Chondrocyte (in vitro differentiated cells): ENCODE data around the gene PPP6R3. TPM values are rescaled to one million over a fixed set of nuclear protein-coding genes. Genes with fewer than 3 reads are reported as not detected.

ENCODE experiments used
- DNase-seq: peaks from one replicate; pipeline ENCODE4 v3.0.0; 2021; ENCODE audit warnings: mixed read lengths, low spot score
- H3K27ac Mint-ChIP-seq: one replicate; pipeline ENCODE4 v1.8.0; 2021; ENCODE audit warnings: mild to moderate bottlenecking, moderate library complexity, mixed read lengths; ENCODE audit not compliant: unreplicated experiment
- H3K27me3 Mint-ChIP-seq: 2 replicates; pipeline ENCODE4 v1.8.0; 2021; ENCODE audit warnings: low read depth, mixed read lengths
- H3K36me3 Mint-ChIP-seq: 2 replicates; pipeline ENCODE4 v1.8.0; 2021; ENCODE audit warnings: low read depth, mixed read lengths
- H3K4me1 Mint-ChIP-seq: 2 replicates; pipeline ENCODE4 v1.8.0; 2021; ENCODE audit warnings: low read depth, mild to moderate bottlenecking, mixed read lengths
- H3K4me3 Mint-ChIP-seq: one replicate; pipeline ENCODE4 v1.8.0; 2021; ENCODE audit warnings: mild to moderate bottlenecking, moderate library complexity, mixed read lengths; ENCODE audit not compliant: unreplicated experiment
- H3K9me3 Mint-ChIP-seq: 2 replicates; pipeline ENCODE4 v1.8.0; 2021; ENCODE audit warnings: low read depth, mixed read lengths
- total RNA-seq: library from RNA; stranded (reverse); gene quantifications from 3 replicates; pipeline ENCODE4 v1.2.1, GENCODE V29; 2021
- TF ChIP-seq, protein P1 (sequence below): fragments of 200-600 bp; sonication (generic); IDR thresholded peaks from 2 replicates; pipeline ENCODE4 v1.5.0; 2021; ENCODE audit warnings: antibody characterized with exemption, mild to moderate bottlenecking, moderate library complexity

Gene PPP6R3
- total RNA-seq, 1 donor from 2014 or later: 73.4 TPM

DNA sequence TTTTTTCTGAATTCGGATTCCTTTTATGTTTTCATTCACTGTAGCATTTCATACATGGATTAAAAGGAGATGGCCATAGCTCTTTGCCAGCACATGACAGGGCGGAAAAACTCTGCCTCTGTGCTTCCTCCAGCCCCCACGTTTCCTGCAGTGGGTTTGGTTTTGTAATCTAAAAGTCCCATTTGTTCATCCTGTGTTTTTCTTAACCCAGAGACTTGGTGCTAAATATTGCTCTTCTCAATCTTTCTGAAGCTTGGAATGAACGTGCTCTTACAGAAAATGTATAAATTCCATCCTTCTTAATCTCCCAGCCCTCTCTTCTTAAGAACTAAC, 89.9 kb downstream of the PPP6R3 start:
- H3K27ac Mint-ChIP-seq: peak overlapping the region; percentile 81
- H3K4me1 Mint-ChIP-seq: peaks cover 32% of the 10 kb centered on the region
- no peak overlapping the region for H3K4me3 Mint-ChIP-seq
- no peaks in the 10 kb centered on the region for H3K27me3 Mint-ChIP-seq
- no peak for DNase-seq
- H3K9me3 Mint-ChIP-seq: no peaks in the 10 kb centered on the region
- H3K36me3 Mint-ChIP-seq: peaks cover 14% of the 10 kb centered on the region
- TF ChIP-seq, protein P1, sequence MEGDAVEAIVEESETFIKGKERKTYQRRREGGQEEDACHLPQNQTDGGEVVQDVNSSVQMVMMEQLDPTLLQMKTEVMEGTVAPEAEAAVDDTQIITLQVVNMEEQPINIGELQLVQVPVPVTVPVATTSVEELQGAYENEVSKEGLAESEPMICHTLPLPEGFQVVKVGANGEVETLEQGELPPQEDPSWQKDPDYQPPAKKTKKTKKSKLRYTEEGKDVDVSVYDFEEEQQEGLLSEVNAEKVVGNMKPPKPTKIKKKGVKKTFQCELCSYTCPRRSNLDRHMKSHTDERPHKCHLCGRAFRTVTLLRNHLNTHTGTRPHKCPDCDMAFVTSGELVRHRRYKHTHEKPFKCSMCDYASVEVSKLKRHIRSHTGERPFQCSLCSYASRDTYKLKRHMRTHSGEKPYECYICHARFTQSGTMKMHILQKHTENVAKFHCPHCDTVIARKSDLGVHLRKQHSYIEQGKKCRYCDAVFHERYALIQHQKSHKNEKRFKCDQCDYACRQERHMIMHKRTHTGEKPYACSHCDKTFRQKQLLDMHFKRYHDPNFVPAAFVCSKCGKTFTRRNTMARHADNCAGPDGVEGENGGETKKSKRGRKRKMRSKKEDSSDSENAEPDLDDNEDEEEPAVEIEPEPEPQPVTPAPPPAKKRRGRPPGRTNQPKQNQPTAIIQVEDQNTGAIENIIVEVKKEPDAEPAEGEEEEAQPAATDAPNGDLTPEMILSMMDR: no peak

DNA sequence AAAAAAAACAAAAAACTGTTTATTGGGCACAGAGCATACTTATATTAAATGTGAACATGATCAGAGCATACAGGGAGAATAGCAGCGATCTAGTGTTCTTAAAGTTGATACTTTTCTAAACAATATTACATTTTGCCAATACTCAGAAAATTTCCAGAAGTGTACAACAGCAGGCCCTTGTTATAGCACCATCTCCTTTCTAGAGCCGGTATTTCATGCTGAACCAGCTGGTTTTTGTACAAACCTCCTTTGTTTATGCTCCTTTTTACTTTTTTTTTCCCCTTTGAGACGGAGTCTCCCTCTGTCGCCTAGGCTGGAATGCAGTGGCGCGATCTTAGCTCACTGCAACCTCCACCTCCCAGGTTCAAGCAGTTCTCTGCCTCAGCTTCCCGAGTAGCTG, 90.7 kb downstream of the PPP6R3 start:
- peak overlapping the region; percentile 81 for H3K27ac Mint-ChIP-seq
- DNase-seq: no peak
- no peaks in the 10 kb centered on the region for H3K27me3 Mint-ChIP-seq
- TF ChIP-seq, protein P1: peak; percentile 18
- H3K4me1 Mint-ChIP-seq: peaks cover 30% of the 10 kb centered on the region
- no peak overlapping the region for H3K4me3 Mint-ChIP-seq
- H3K9me3 Mint-ChIP-seq: no peaks in the 10 kb centered on the region
- peaks cover 12% of the 10 kb centered on the region for H3K36me3 Mint-ChIP-seq

DNA sequence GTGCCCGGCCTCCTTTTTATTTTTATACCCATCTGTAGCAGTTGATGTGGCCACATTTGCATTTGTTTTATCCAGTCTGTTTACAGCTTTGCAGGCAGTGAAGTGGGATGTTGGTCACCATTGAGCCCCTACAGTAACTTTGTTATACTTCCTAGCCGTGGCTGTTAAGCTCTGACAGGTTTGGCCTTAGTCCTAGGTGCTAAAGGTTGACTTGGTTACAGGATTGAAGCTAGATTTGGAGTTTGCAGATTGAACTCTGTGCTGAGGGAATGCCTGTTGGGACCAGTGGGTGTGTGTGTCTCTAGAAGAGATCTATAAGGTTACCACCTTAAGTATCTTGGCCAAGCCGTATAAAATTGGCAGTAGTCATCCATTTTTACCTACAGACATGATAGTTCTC, 91.2 kb downstream of the PPP6R3 start:
- DNase-seq: no peak
- no peak overlapping the region for H3K27ac Mint-ChIP-seq
- peaks cover 24% of the 10 kb centered on the region for H3K4me1 Mint-ChIP-seq
- no peaks in the 10 kb centered on the region for H3K9me3 Mint-ChIP-seq
- TF ChIP-seq, protein P1: no peak
- no peak overlapping the region for H3K4me3 Mint-ChIP-seq
- no peaks in the 10 kb centered on the region for H3K27me3 Mint-ChIP-seq
- H3K36me3 Mint-ChIP-seq: peaks cover 9% of the 10 kb centered on the region

DNA sequence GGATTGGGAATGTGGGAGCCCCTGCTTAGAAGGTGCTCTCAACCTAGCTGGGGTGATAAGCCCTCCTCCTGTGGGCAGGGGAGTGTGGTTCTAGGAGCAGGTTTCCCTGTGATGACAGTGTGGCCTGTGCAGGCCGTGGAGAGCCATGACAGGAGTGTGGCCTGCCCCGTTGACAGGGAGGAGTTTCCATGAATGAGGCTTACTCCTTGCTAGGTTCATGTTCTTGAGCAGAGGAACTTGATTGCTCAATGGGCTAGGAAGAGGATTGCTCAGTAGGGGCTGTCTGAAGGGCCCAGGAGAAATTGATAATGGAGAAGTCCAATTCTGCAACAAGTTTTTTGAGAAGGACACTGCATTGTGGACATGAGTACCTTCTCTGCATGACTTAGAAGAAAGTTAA, 92.0 kb downstream of the PPP6R3 start:
- H3K27ac Mint-ChIP-seq: no peak overlapping the region
- no peak overlapping the region for H3K4me3 Mint-ChIP-seq
- TF ChIP-seq, protein P1: no peak
- H3K36me3 Mint-ChIP-seq: peaks cover 9% of the 10 kb centered on the region
- H3K4me1 Mint-ChIP-seq: peaks cover 22% of the 10 kb centered on the region
- DNase-seq: no peak
- no peaks in the 10 kb centered on the region for H3K27me3 Mint-ChIP-seq
- no peaks in the 10 kb centered on the region for H3K9me3 Mint-ChIP-seq

DNA sequence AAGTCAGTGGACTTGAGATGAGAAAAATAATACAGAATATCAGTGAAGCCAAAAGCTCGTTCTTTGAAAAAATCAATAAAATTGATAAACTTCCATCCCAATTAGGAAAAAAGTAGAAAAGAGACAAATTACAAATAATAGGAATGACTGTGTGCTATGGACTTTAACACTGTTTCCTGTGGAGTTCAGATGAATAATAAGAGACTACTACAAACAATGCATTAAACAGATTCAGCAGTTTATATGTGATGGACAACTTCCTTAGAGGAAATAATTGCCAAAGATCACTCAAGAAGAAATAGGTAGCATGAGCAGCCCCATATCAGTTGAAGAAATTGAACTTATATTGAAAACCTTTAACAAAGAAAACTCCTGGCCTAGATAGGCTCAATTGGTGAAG, 99.7 kb downstream of the PPP6R3 start:
- Mint-ChIP-seq H3K27ac (no peak overlapping the region), H3K27me3 (no peaks in the 10 kb centered on the region), H3K4me3 (no peak overlapping the region), H3K4me1 (no peaks in the 10 kb centered on the region), H3K9me3 (no peaks in the 10 kb centered on the region), H3K36me3 (peaks cover 16% of the 10 kb centered on the region)
- TF ChIP-seq, protein P1: no peak
- no peak for DNase-seq
